ENCODE measurements around the gene ACTN4.

The ACTN4 gene

GRCh38 chr19:38714354-38714778, 66.9 kb downstream of the ACTN4 start:
- H4K5ac ChIP-seq (ENCODE audit: low read length), result no peak overlapping the region
- no peak overlapping the region for H3K9ac ChIP-seq (ENCODE audit: low read length)
- H3K18ac ChIP-seq (ENCODE audit: low read length), result no peak overlapping the region
- no peaks in the 10 kb centered on the region for H3K79me1 ChIP-seq (ENCODE audit: low read length)
- H3K27me3 ChIP-seq (ENCODE audit: insufficient read depth, low read length, poor library complexity), result no peaks in the 10 kb centered on the region
- H3K4me2 ChIP-seq (ENCODE audit: low read length), result no peak overlapping the region
- peaks cover 32% of the 10 kb centered on the region for H3K36me3 ChIP-seq (ENCODE audit: control insufficient read depth, insufficient read depth, low read length)
- no peaks in the 10 kb centered on the region for H3K79me2 ChIP-seq (ENCODE audit: control insufficient read depth, insufficient read depth, low read length)
- no peak overlapping the region for H4K8ac ChIP-seq (ENCODE audit: low read depth, low read length)
- no peak overlapping the region for H3K4ac ChIP-seq (ENCODE audit: low read depth, low read length)
- no peak overlapping the region for H2BK120ac ChIP-seq (ENCODE audit: low read depth, low read length)
- no peak overlapping the region for H2AK5ac ChIP-seq (ENCODE audit: low read length)
- WGBS (ENCODE audit: extremely low coverage, insufficient coverage, low lambda C conversion rate), result no CpG with 5 or more reads among the region's 14 CpGs
- no peak for DNase-seq
- no peak overlapping the region for H3K56ac ChIP-seq (ENCODE audit: low read length)
- no peak overlapping the region for H3K4me3 ChIP-seq (ENCODE audit: low read length)
- H3K23ac ChIP-seq (ENCODE audit: low read length), result no peak overlapping the region
- H2BK5ac ChIP-seq (ENCODE audit: low read length), result no peak overlapping the region
- no peaks in the 10 kb centered on the region for H3K4me1 ChIP-seq (ENCODE audit: control insufficient read depth, low read depth, low read length)
- no peak overlapping the region for H3K27ac ChIP-seq (ENCODE audit: low read depth, low read length)
- H2BK15ac ChIP-seq (replicated peaks; ENCODE audit: low read depth), result no peak overlapping the region

GRCh38 chr19:38715555-38715954, 68.1 kb downstream of the ACTN4 start:
- Histone ChIP-seq H3K4me3 (ENCODE audit: low read length) (no peak overlapping the region), H4K8ac (ENCODE audit: low read depth, low read length) (no peak overlapping the region), H3K36me3 (ENCODE audit: control insufficient read depth, insufficient read depth, low read length) (peaks cover 25% of the 10 kb centered on the region), H2BK15ac (replicated peaks; ENCODE audit: low read depth) (no peak overlapping the region), H3K23ac (ENCODE audit: low read length) (no peak overlapping the region), H3K4me1 (ENCODE audit: control insufficient read depth, low read depth, low read length) (no peaks in the 10 kb centered on the region), H2AK5ac (ENCODE audit: low read length) (no peak overlapping the region), H3K18ac (ENCODE audit: low read length) (no peak overlapping the region), H2BK120ac (ENCODE audit: low read depth, low read length) (no peak overlapping the region), H3K56ac (ENCODE audit: low read length) (no peak overlapping the region), H4K5ac (ENCODE audit: low read length) (no peak overlapping the region), H3K79me2 (ENCODE audit: control insufficient read depth, insufficient read depth, low read length) (no peaks in the 10 kb centered on the region), H3K4ac (ENCODE audit: low read depth, low read length) (no peak overlapping the region), H3K27me3 (ENCODE audit: insufficient read depth, low read length, poor library complexity) (no peaks in the 10 kb centered on the region), H3K79me1 (ENCODE audit: low read length) (no peaks in the 10 kb centered on the region), H3K27ac (ENCODE audit: low read depth, low read length) (no peak overlapping the region), H2BK5ac (ENCODE audit: low read length) (no peak overlapping the region), H3K4me2 (ENCODE audit: low read length) (no peak overlapping the region), H3K9ac (ENCODE audit: low read length) (no peak overlapping the region)
- DNase-seq, result no peak
- WGBS (ENCODE audit: extremely low coverage, insufficient coverage, low lambda C conversion rate), result no CpG with 5 or more reads among the region's 3 CpGs

- Histone ChIP-seq H3K27me3 (ENCODE audit: insufficient read depth, low read length, poor library complexity) (no peaks in the 10 kb centered on the region), H3K27ac (ENCODE audit: low read depth, low read length) (no peak overlapping the region), H3K18ac (ENCODE audit: low read length) (no peak overlapping the region), H3K4me3 (ENCODE audit: low read length) (no peak overlapping the region), H3K56ac (ENCODE audit: low read length) (no peak overlapping the region), H2AK5ac (ENCODE audit: low read length) (no peak overlapping the region), H4K8ac (ENCODE audit: low read depth, low read length) (no peak overlapping the region), H2BK120ac (ENCODE audit: low read depth, low read length) (no peak overlapping the region), H4K5ac (ENCODE audit: low read length) (no peak overlapping the region), H3K23ac (ENCODE audit: low read length) (no peak overlapping the region), H3K79me1 (ENCODE audit: low read length) (no peaks in the 10 kb centered on the region), H2BK5ac (ENCODE audit: low read length) (no peak overlapping the region), H3K79me2 (ENCODE audit: control insufficient read depth, insufficient read depth, low read length) (no peaks in the 10 kb centered on the region), H3K36me3 (ENCODE audit: control insufficient read depth, insufficient read depth, low read length) (peaks cover 26% of the 10 kb centered on the region), H3K4ac (ENCODE audit: low read depth, low read length) (no peak overlapping the region), H3K4me1 (ENCODE audit: control insufficient read depth, low read depth, low read length) (no peaks in the 10 kb centered on the region), H3K4me2 (ENCODE audit: low read length) (no peak overlapping the region), H2BK15ac (replicated peaks; ENCODE audit: low read depth) (no peak overlapping the region), H3K9ac (ENCODE audit: low read length) (no peak overlapping the region)
- no peak for DNase-seq
- WGBS (ENCODE audit: extremely low coverage, insufficient coverage, low lambda C conversion rate), result no CpG with 5 or more reads among the region's 17 CpGs
Measured at GRCh38 chr19:38717051-38717450, 69.6 kb downstream of the ACTN4 start.

- Histone ChIP-seq H3K27ac (ENCODE audit: low read depth, low read length) (no peak overlapping the region), H3K79me2 (ENCODE audit: control insufficient read depth, insufficient read depth, low read length) (no peaks in the 10 kb centered on the region), H3K36me3 (ENCODE audit: control insufficient read depth, insufficient read depth, low read length) (peaks cover 28% of the 10 kb centered on the region)
Measured at GRCh38 chr19:38717855-38718254, 70.4 kb downstream of the ACTN4 start.

GRCh38 chr19:38718747-38719543, 71.5 kb downstream of the ACTN4 start:
- no peak overlapping the region for H3K23ac ChIP-seq (ENCODE audit: low read length)
- no peak overlapping the region for H3K4me2 ChIP-seq (ENCODE audit: low read length)
- H3K27me3 ChIP-seq (ENCODE audit: insufficient read depth, low read length, poor library complexity), result no peaks in the 10 kb centered on the region
- no peak overlapping the region for H2AK5ac ChIP-seq (ENCODE audit: low read length)
- H2BK5ac ChIP-seq (ENCODE audit: low read length), result no peak overlapping the region
- H3K9ac ChIP-seq (ENCODE audit: low read length), result no peak overlapping the region
- no peaks in the 10 kb centered on the region for H3K79me2 ChIP-seq (ENCODE audit: control insufficient read depth, insufficient read depth, low read length)
- H4K5ac ChIP-seq (ENCODE audit: low read length), result no peak overlapping the region
- no peak overlapping the region for H2BK15ac ChIP-seq (replicated peaks; ENCODE audit: low read depth)
- H3K27ac ChIP-seq (ENCODE audit: low read depth, low read length), result no peak overlapping the region
- H3K36me3 ChIP-seq (ENCODE audit: control insufficient read depth, insufficient read depth, low read length), result peaks cover 26% of the 10 kb centered on the region
- no peak overlapping the region for H3K4me3 ChIP-seq (ENCODE audit: low read length)
- H3K56ac ChIP-seq (ENCODE audit: low read length), result peak overlapping the region; percentile 34
- H3K18ac ChIP-seq (ENCODE audit: low read length), result no peak overlapping the region
- WGBS (ENCODE audit: extremely low coverage, insufficient coverage, low lambda C conversion rate), result no CpG with 5 or more reads among the region's 24 CpGs
- H3K4ac ChIP-seq (ENCODE audit: low read depth, low read length), result no peak overlapping the region
- H4K8ac ChIP-seq (ENCODE audit: low read depth, low read length), result no peak overlapping the region
- H2BK120ac ChIP-seq (ENCODE audit: low read depth, low read length), result no peak overlapping the region
- H3K79me1 ChIP-seq (ENCODE audit: low read length), result no peaks in the 10 kb centered on the region
- no peaks in the 10 kb centered on the region for H3K4me1 ChIP-seq (ENCODE audit: control insufficient read depth, low read depth, low read length)
- DNase-seq, result peak; percentile 69

More at GRCh38 chr19:38717855-38718254, 70.4 kb downstream of the ACTN4 start:
- H3K56ac ChIP-seq (ENCODE audit: low read length), result no peak overlapping the region
- H2BK120ac ChIP-seq (ENCODE audit: low read depth, low read length), result no peak overlapping the region
- no peak overlapping the region for H4K5ac ChIP-seq (ENCODE audit: low read length)
- WGBS (ENCODE audit: extremely low coverage, insufficient coverage, low lambda C conversion rate), result no CpG with 5 or more reads among the region's 11 CpGs
- H2AK5ac ChIP-seq (ENCODE audit: low read length), result no peak overlapping the region
- H4K8ac ChIP-seq (ENCODE audit: low read depth, low read length), result no peak overlapping the region
- H3K4me2 ChIP-seq (ENCODE audit: low read length), result no peak overlapping the region
- H3K27me3 ChIP-seq (ENCODE audit: insufficient read depth, low read length, poor library complexity), result no peaks in the 10 kb centered on the region
- H2BK5ac ChIP-seq (ENCODE audit: low read length), result no peak overlapping the region
- no peak overlapping the region for H2BK15ac ChIP-seq (replicated peaks; ENCODE audit: low read depth)
- H3K4me1 ChIP-seq (ENCODE audit: control insufficient read depth, low read depth, low read length), result no peaks in the 10 kb centered on the region
- no peaks in the 10 kb centered on the region for H3K79me1 ChIP-seq (ENCODE audit: low read length)
- DNase-seq, result no peak
- H3K23ac ChIP-seq (ENCODE audit: low read length), result no peak overlapping the region
- no peak overlapping the region for H3K4me3 ChIP-seq (ENCODE audit: low read length)
- H3K18ac ChIP-seq (ENCODE audit: low read length), result no peak overlapping the region
- H3K9ac ChIP-seq (ENCODE audit: low read length), result no peak overlapping the region
- H3K4ac ChIP-seq (ENCODE audit: low read depth, low read length), result no peak overlapping the region
